HG03103 (cell line): ENCODE data around the gene PSTPIP1.

Experiments used
- ATAC-seq: cut with Tn5 transposase; IDR thresholded peaks from one replicate; pipeline ENCODE4 v1.9.1; 2021; ENCODE audit warnings: low read depth; ENCODE audit not compliant: unreplicated experiment

The PSTPIP1 gene

DNA sequence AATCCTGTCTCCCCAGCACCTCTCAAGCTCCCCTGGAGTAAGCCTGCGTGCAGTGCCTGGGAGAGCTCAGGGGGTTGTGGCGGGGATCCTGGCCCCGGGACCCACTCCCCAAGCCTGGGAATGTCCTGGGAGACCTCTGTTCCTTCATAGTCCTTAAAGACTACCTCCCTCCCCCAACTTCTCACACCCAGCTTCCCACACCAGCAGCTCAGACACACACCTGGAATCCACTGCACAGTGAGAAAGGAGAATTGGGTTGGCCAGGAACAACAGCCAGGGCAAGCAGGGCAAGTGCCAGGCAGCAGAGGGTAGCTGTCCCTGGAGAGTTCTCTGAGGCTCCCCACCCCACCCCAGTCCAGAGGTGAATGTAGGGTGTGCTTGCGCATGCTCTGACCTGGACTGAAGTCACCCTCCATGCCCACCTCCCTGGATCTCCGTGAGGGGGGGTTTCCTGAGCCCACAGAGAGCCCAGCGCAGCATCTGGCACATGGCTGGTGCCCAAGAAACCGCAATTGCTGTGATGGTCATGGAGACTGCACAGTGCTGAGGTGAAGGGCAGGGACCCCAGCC is 22.2 kb downstream of the PSTPIP1 start:
- no peak for ATAC-seq

DNA sequence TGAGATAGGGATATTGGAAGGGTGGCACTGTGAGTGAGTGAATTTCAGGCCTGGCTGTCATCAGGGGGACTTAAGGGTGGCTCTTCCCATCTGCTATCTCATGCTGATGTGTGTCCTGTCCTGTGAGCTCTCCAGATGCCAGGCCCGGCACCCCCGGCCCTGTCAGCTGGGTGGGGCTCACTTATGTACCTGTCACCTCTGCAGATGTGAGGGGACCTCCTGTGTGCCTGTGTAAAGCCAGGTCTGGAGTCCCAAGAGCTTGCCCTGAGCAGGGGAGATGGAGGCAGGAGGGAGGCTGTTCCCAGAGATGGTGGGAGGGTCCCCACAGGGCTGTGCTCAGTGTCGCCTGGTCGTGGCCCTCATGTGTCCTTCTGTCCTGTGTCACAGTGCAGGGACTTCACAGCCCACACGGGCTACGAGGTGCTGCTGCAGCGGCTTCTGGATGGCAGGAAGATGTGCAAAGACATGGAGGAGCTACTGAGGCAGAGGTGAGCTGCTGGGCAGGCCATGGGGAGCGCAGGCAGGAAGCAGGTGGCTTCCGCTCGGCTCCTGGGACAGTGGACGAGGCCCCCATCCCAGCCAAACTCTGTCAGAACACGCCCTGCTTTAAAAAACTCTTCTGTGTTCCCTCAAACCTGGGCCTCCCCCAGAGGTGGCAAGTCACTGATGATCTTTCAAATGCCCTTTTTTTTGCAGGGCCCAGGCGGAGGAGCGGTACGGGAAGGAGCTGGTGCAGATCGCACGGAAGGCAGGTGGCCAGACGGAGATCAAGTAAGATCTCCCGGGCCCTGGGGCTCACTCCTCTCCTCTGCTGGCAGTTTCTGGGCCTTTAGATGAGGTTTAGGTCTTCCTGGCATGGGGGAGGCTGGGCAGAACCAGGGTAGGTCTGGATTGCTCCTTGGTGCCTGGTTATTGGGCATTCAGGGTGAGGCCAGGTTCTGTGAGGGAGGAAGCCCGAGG is 23.1 kb downstream of the PSTPIP1 start:
- ATAC-seq, result no peak

DNA sequence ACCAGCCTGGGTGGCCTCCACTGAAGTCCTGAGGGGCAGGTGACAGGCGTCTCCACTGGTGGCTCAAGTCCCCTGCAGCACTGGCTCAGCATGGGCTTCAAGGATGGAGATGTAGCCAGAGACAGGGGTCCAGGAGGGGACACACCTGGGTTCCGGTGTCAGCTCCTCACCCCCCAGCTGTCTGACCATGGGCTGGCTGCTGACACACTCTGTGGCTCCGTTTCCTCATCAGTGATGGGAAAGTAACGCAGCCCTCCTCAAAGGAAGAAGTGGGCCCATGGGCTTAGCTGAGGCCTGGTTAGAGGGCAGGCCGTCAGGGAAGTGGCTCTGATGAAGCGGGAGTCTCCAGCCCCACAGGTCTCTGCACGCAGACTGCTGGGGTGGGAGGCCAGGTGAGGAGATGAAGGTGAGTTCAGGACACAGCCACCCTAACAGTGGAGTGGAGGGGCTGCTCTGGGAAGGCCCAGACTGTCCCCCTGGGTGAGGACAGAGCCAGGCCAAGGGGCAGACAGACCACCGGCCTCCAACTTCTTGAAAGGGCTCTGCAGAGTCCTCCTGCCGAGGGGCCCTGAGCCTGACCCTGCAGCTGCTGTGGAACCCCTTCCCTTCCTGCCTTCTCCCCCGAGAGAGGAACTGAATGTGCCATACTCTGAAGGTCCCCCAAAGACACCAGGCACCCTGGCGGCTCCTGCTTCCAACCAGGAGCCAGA is 24.0 kb downstream of the PSTPIP1 start:
- ATAC-seq, result no peak

GRCh38 chr15:77019521-77020331 is 24.8 kb downstream of the PSTPIP1 start:
- ATAC-seq, result no peak

DNA sequence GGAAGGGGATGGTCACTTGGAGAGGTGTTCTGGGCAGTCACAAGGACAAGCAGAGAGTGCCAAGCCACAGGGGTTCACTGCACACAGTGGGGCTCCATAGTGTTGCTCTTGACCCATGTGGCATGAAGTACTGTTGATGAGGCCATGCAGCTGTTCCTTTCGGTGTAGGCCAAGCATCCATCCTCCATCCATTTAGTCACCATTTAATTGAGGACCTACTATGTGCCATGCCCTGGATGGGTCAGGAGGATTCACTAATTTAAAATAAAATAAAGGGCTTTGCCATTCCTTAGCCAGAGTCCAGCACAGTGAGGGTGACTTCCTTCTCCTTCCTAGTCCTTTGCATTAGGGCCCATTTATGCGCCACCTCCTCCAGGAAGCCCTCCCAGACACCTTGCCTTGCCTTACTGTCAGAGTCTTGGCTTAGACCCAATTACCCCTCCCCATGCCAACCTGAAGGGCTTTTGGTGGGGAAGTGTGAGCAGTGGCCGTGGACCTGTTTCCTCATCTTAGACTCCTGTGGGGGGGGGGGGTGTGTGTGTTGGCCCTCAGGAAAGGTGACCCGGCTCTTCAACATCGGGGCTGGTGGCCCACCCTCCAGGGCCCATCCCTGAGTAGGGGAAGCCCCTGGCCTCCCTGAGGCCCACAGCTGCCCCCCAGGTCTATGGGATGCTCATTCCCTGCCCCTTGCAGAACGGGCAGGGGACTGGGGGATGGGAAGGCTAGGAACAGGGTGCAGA is 25.6 kb downstream of the PSTPIP1 start:
- no peak for ATAC-seq

DNA sequence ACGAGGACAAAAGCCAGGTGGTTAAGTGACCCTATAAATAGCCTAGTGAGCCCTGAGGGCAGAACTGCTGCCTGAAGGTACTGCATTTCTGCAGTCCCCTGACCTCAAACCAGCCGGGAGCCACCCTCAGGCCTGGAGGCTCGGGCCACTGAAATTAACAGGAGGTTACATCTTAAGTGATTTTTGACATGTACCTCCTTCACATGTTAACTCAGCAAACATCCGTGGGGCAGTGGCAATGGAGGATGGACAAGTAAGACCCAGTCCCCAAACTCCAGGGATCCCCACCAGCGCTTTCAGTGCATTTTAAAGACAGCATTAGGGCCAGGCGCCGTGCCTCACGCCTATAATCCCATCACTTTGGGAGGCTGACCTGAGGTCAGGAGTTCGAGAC is 26.2 kb downstream of the PSTPIP1 start:
- no peak for ATAC-seq

DNA sequence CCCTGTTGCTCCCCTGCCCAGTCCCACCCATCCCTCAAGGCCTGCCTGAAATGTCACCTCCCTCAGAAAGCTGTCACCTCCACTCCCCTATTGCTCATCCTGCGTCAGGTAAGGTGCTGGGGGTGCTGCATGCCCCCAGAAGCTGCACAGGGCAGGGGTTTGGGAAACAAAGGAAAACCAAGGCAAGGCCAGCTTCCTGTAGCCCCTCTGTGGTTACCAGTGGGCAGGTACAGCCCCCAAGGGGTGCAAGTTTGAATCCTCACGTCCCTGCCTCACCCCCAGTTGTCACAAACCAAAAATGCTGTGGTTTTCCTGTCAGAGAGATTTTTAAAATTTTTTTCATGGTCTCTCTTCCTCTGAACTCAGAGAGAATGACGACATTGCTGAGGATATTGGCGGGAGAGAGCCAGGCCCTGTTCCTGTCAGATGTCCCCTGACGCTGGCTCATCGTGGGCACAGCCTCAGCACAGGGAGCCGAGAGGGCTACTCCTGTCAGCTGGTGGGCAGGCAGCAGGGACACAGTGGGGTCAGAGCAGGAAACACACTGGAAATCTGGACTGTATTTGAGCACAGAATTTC is 27.0 kb downstream of the PSTPIP1 start:
- ATAC-seq, result no peak

DNA sequence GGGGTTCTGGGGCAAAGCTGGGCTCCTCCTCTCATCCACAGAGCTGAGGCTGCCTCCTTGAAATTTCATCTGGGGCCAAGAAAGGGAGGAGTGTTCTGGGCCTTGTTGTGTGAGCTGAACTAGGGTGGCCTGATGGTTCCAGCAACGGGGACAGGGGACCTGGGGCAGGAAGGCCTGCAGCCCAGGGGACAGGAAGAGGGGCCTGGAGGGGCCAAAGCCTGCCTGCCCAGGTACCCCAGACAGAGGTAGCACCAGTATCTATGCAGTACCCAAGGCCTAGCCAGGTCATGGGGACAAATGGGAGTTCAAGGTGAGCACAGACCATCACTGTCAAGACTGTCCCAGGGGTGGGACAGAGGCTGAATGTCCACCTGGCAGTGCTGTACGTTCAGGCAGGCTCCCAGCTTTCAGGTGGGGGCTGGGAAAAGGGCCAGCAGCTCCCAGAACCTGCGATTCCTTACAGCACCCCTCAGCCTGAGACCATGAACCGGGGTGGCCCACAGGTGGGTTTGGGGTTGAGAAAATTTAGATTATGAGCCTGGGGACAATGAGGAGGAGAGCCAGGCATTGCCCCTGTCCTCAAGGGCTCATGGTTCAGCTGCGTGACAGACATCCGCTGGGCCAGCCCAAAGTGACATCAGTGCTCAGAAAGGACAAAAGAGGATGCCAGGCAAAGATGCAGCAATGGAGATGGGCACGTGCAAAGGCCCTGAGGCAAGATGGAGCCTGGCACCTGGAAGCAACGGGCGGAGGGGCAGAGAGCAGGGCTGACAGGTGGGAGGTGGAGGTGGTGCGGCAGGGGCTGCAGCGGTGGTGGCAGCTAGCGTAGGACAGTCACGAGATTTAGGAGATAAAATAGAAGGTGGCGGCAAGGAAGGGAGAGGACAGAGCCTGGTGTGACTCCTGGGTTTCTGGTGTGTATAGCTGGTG is 28.0 kb downstream of the PSTPIP1 start:
- ATAC-seq, result no peak

GRCh38 chr15:77023576-77024272 is 28.8 kb downstream of the PSTPIP1 start:
- no peak for ATAC-seq

DNA sequence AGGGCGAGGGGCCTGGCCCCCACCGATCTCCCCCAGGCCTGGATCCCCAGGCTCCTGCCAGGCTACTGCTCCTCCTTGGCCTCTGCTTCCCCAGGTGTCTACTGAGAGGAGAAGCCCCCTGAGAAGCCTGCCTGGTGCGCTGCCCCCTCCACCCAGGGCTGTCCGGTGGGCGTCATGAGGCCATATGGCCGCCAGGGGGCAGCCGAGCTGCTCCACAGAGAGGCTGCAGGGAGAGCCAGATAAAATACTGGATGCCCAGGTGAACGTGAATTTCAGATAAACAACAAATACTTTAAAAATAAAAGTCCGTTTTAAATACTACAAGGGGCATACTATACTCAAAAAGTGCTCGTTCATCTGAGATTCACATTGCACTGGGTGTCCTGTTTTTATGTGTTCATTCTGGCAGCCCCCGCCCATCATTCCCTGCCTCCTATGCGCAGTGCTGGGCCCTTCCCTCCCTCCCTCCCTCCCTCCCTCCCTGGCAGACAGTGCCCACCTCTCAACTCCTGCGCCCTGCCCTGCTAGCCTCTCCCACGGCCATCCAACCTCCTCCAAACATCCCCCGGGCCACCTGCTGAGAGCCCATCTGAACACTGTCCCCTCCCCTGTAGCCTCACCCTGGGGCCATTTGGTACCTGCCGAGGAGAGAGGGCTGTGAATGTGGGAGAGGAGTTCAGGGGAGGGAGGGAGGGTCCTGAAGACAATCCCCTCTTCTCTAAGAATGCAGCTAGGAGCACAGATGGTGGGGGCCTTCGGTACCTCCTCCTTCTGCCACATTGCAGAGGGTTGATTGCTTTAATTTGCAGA is 29.6 kb downstream of the PSTPIP1 start:
- ATAC-seq, result no peak

GRCh38 chr15:77025083-77025901 is 30.4 kb downstream of the PSTPIP1 start:
- ATAC-seq, result no peak

GRCh38 chr15:77025941-77026411 is 31.1 kb downstream of the PSTPIP1 start:
- no peak for ATAC-seq

- no peak for ATAC-seq
These were observed 31.7 kb downstream of the PSTPIP1 start for GRCh38 chr15:77026501-77027110.

GRCh38 chr15:77027111-77027696 is 32.3 kb downstream of the PSTPIP1 start:
- ATAC-seq, result no peak

GRCh38 chr15:77027697-77028450 is 32.9 kb downstream of the PSTPIP1 start:
- ATAC-seq, result no peak
